Measurements from ENCODE around the gene EML4. TPM values are rescaled to one million over a fixed set of nuclear protein-coding genes. Genes with fewer than 3 reads are reported as not detected.

EML4 gene
- total and polyA plus RNA-seq, 9 of the 15 experiments (the other 6 are each of a cell fraction or from before 2014, with no cell fraction given), result 14.7 to 48.3 (median 36.5) TPM

DNA sequence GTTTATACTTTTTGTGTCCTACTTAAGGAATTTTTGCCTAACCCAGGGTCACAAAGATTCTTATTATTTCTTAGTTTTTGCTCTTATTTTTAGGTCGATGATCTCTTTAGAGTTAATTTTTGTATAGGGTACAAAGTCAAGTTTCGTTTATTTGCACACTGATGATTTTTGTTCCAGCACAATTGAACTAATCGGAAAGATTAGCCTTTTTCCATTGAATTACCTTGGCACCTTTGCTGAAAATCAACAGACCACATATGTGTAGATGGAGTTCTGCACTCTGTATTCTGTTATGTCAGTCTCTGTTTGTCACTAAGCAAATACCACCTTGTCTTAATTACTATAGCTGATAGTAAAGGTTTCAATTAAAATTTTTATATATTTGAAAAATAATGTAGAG, 18.7 kb downstream of the EML4 start:
- no peak for FAIRE-seq
- WGBS (ENCODE audit: insufficient coverage, low coverage, missing lambda C conversion rate), result 79% methylated on average over 3 of the region's 3 CpGs
- Histone ChIP-seq H3K4me3 (no peak overlapping the region), H2AFZ (ENCODE audit: low read depth, low read length) (no peak overlapping the region), H3K36me3 (ENCODE audit: control insufficient read depth, insufficient read depth, low read length) (no peaks in the 10 kb centered on the region), H4K20me1 (replicated peaks; ENCODE audit: control insufficient read depth, insufficient read depth, low read length) (0 out of 2 replicates have a peak, but pooled peaks cover 4% of the 10 kb centered on the region), H3K79me2 (ENCODE audit: control insufficient read depth, insufficient read depth, low read length) (peaks cover 14% of the 10 kb centered on the region; the same call in 2 of the 3 replicates), H3K27me3 (ENCODE audit: control insufficient read depth in 2 of 2, insufficient read depth in 2 of 2, low read length in 2 of 2) (no peaks in the 10 kb centered on the region), H3K4me2 (ENCODE audit: insufficient read depth, low read length) (no peak overlapping the region), H3K4me1 (replicated peaks in 1 of 2; ENCODE audit: control insufficient read depth in 2 of 2, insufficient read depth in 2 of 2, low read length in 2 of 2) (peaks cover 0 to 6% of the 10 kb centered on the region in 2 experiments; a peak in 1 of 5 replicates), H3K9me3 (replicated peaks; ENCODE audit: control insufficient read depth, insufficient read depth, low read depth, low read length) (no peaks in the 10 kb centered on the region), H3K9ac (ENCODE audit: insufficient read depth in 1 of 2, low read depth in 2 of 2, low read length in 2 of 2) (no peak overlapping the region), H3K9me1 (ENCODE audit: control insufficient read depth, insufficient read depth, low read length) (no peaks in the 10 kb centered on the region), H3K27ac (ENCODE audit: extremely low read depth, low read depth, low read length) (no peak overlapping the region)
- intact Hi-C loops (cut with micrococcal nuclease) (no loop called here), in situ Hi-C loops (cut with MboI) (no loop called here)
- TF ChIP-seq KLF10 (CRISPR knock-in tag; IDR thresholded peaks at IDR 0.05), result no peak
- ChIA-PET CTCF (ENCODE audit: low intra/inter-chr PET ratio) (no interaction called here), POLR2A (interaction anchor here (0.6 kb wide), 1 partner anchor 295 kb away, joined by 4 read pairs; no protein-coding TSS in a partner anchor)
- BruUV-seq (replicated peaks), result no TSS peak
- no peak for DNase-seq (ENCODE audit: extremely low read depth in 1 of 4, low spot score in 3 of 4)
- no peak for ATAC-seq

DNA sequence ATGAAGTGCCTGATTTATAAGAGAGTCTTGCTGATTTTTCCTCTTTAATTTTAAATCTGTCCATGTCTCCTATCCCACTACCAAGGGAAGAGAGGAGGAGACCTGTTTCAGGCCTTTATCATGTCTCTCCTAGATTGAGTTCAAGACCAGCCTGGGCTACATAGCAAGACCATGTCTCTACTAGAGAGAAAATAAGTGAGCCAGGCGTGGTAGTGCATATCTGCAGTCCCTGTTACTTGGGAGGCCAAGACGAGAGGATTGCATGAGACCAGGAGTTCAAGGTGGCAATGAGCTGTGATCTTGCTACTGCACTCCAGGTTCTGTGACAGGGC, 20.0 kb downstream of the EML4 start:
- Histone ChIP-seq H3K9me1 (ENCODE audit: control insufficient read depth, insufficient read depth, low read length) (no peaks in the 10 kb centered on the region), H3K4me2 (ENCODE audit: insufficient read depth, low read length) (no peak overlapping the region), H3K79me2 (ENCODE audit: control insufficient read depth, insufficient read depth, low read length) (peaks cover 14% of the 10 kb centered on the region; the same call in 2 of the 3 replicates), H3K27ac (ENCODE audit: extremely low read depth, low read depth, low read length) (no peak overlapping the region), H3K27me3 (ENCODE audit: control insufficient read depth in 2 of 2, insufficient read depth in 2 of 2, low read length in 2 of 2) (no peaks in the 10 kb centered on the region), H3K9ac (ENCODE audit: insufficient read depth in 1 of 2, low read depth in 2 of 2, low read length in 2 of 2) (no peak overlapping the region), H3K4me1 (replicated peaks in 1 of 2; ENCODE audit: control insufficient read depth in 2 of 2, insufficient read depth in 2 of 2, low read length in 2 of 2) (peaks cover 0 to 6% of the 10 kb centered on the region in 2 experiments; a peak in 1 of 5 replicates), H3K36me3 (ENCODE audit: control insufficient read depth, insufficient read depth, low read length) (no peaks in the 10 kb centered on the region), H3K9me3 (replicated peaks; ENCODE audit: control insufficient read depth, insufficient read depth, low read depth, low read length) (no peaks in the 10 kb centered on the region), H2AFZ (ENCODE audit: low read depth, low read length) (no peak overlapping the region), H3K4me3 (no peak overlapping the region), H4K20me1 (replicated peaks; ENCODE audit: control insufficient read depth, insufficient read depth, low read length) (0 out of 2 replicates have a peak, but pooled peaks cover 8% of the 10 kb centered on the region)
- 53% methylated on average over 2 of the region's 2 CpGs for WGBS (ENCODE audit: insufficient coverage, low coverage, missing lambda C conversion rate)
- intact Hi-C loops (cut with micrococcal nuclease) (no loop called here), in situ Hi-C loops (cut with MboI) (no loop called here)
- POLR2A ChIA-PET, result interaction anchor here (0.6 to 2.8 kb wide), 3 partner anchors 9 to 34 kb away, joined by 3 to 10 read pairs (median 4); no protein-coding TSS in a partner anchor
- no peak for DNase-seq (ENCODE audit: extremely low read depth in 1 of 4, low spot score in 3 of 4)
- no peak for ATAC-seq
- no peak for FAIRE-seq
- CTCF ChIA-PET (ENCODE audit: low intra/inter-chr PET ratio), result no interaction called here
- no TSS peak for BruUV-seq (replicated peaks)
- TF ChIP-seq, protein P1, sequence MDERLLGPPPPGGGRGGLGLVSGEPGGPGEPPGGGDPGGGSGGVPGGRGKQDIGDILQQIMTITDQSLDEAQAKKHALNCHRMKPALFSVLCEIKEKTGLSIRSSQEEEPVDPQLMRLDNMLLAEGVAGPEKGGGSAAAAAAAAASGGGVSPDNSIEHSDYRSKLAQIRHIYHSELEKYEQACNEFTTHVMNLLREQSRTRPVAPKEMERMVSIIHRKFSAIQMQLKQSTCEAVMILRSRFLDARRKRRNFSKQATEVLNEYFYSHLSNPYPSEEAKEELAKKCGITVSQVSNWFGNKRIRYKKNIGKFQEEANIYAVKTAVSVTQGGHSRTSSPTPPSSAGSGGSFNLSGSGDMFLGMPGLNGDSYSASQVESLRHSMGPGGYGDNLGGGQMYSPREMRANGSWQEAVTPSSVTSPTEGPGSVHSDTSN (CRISPR knock-in tag; IDR thresholded peaks at IDR 0.05; ENCODE audit: low read depth), result no peak
- TF ChIP-seq, protein P1 (tag; conservative IDR thresholded peaks at IDR 0.05; ENCODE audit: low read depth), result no peak
- TF ChIP-seq, protein P2, sequence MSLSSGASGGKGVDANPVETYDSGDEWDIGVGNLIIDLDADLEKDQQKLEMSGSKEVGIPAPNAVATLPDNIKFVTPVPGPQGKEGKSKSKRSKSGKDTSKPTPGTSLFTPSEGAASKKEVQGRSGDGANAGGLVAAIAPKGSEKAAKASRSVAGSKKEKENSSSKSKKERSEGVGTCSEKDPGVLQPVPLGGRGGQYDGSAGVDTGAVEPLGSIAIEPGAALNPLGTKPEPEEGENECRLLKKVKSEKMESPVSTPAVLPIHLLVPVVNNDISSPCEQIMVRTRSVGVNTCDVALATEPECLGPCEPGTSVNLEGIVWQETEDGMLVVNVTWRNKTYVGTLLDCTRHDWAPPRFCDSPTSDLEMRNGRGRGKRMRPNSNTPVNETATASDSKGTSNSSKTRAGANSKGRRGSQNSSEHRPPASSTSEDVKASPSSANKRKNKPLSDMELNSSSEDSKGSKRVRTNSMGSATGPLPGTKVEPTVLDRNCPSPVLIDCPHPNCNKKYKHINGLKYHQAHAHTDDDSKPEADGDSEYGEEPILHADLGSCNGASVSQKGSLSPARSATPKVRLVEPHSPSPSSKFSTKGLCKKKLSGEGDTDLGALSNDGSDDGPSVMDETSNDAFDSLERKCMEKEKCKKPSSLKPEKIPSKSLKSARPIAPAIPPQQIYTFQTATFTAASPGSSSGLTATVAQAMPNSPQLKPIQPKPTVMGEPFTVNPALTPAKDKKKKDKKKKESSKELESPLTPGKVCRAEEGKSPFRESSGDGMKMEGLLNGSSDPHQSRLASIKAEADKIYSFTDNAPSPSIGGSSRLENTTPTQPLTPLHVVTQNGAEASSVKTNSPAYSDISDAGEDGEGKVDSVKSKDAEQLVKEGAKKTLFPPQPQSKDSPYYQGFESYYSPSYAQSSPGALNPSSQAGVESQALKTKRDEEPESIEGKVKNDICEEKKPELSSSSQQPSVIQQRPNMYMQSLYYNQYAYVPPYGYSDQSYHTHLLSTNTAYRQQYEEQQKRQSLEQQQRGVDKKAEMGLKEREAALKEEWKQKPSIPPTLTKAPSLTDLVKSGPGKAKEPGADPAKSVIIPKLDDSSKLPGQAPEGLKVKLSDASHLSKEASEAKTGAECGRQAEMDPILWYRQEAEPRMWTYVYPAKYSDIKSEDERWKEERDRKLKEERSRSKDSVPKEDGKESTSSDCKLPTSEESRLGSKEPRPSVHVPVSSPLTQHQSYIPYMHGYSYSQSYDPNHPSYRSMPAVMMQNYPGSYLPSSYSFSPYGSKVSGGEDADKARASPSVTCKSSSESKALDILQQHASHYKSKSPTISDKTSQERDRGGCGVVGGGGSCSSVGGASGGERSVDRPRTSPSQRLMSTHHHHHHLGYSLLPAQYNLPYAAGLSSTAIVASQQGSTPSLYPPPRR (CRISPR knock-in tag; IDR thresholded peaks at IDR 0.05; ENCODE audit: borderline replicate concordance), result no peak
- TF ChIP-seq NFATC3 (IDR thresholded peaks at IDR 0.05), result no peak
- TF ChIP-seq CCAR2 (IDR thresholded peaks at IDR 0.05; ENCODE audit: low read depth, low read length), result no peak
- TF ChIP-seq GATAD2A (IDR thresholded peaks at IDR 0.05), result no peak
- no peak for TF ChIP-seq CSDE1 (IDR thresholded peaks at IDR 0.05)
